Heart left ventricle (tissue), 16 donors: ENCODE results near the gene ZC3HAV1. TPM values are rescaled to one million over a fixed set of nuclear protein-coding genes. Genes with fewer than 3 reads are reported as not detected.

Experiments
- ATAC-seq, 4 donors: fragments of 200-7000 bp; cut with Tn5 transposase; one replicate each; pipeline ENCODE4 v1.9.1; 2020 to 2022; ENCODE audit warnings: moderate library complexity in 4 of 4, mild to moderate bottlenecking in 3 of 4, moderate number of reproducible peaks in 1 of 4
- DNase-seq, 5 donors: peaks; one replicate each; pipeline ENCODE4 v3.0.0-alpha.2; 2020
- H3K27ac ChIP-seq, 12 donors: fragments of 200-600 bp; sonication (generic) in 4 of 12; one replicate each; pipeline versions ENCODE4 v1.5.0 to v1.8.0; 2016 to 2022; ENCODE audit warnings: mild to moderate bottlenecking in 2 of 12
- H3K27me3 ChIP-seq, 9 donors: fragments of 200-600 bp; sonication (generic) in 2 of 9; one replicate each; pipeline versions ENCODE4 v1.5.1 to v1.8.0; 2016 to 2022; ENCODE audit warnings: mild to moderate bottlenecking in 3 of 9
- H3K36me3 ChIP-seq, 9 donors: fragments of 200-600 bp; sonication (generic) in 2 of 9; one replicate each; pipeline versions ENCODE4 v1.5.0 to v1.8.0; 2018 to 2022; ENCODE audit warnings: mild to moderate bottlenecking in 2 of 9
- H3K4me1 ChIP-seq, 12 donors: fragments of 200-600 bp; sonication (generic) in 4 of 12; one replicate each; pipeline versions ENCODE4 v1.5.0 to v1.8.0; 2016 to 2022; ENCODE audit warnings: mild to moderate bottlenecking in 3 of 12
- H3K4me3 ChIP-seq, 12 donors: fragments of 200-600 bp; sonication (generic) in 4 of 12; one replicate each; pipeline versions ENCODE4 v1.5.0 to v1.8.0; 2017 to 2022; ENCODE audit warnings: mild to moderate bottlenecking in 9 of 12, moderate library complexity in 4 of 12
- H3K9me3 ChIP-seq, 12 donors: fragments of 200-600 bp; sonication (generic) in 4 of 12; one replicate each; pipeline versions ENCODE4 v1.5.0 to v1.8.0; 2016 to 2022; ENCODE audit warnings: mild to moderate bottlenecking in 1 of 12
- POLR2A ChIP-seq, 2 donors: fragments of 450-650 bp; IDR thresholded peaks; one replicate each; pipeline ENCODE4 v1.6.1; 2017; ENCODE audit warnings: antibody characterized with exemption in 2 of 2, mild to moderate bottlenecking in 2 of 2, moderate library complexity in 2 of 2
- WGBS, 4 donors: extraction: QIAGEN DNeasy Blood & Tissue Kit in 2 of 4; methylation state at CpG; one replicate each; pipeline versions ENCODE4 v1.1.5 to v1.1.7; 2013 to 2018; 5-methylcytosine and 5-hydroxymethylcytosine counted together
- intact Hi-C, 10 donors: fragments of 100-400 bp; cut with DNase I; formaldehyde crosslinking; loops; one replicate each; pipeline versions ENCODE4 v1.11.1 to v1.14.2; 2022
- polyA plus RNA-seq, 2 donors: library from polyadenylated mRNA; stranded (reverse); fragments of 200-250 nt; gene quantifications; one replicate each; pipeline ENCODE4 v1.2.3, GENCODE V29; 2013
- total RNA-seq, 9 donors: library from RNA; depleted of rRNA in 2 of 9; stranded (reverse); fragments of >200 nt in 2 of 9; fragmentation: NEBNext Ultra II Directional in 3 of 9; extraction: Animal tissue kit (Norgen Biotek cat#: 25700) in 3 of 9; gene quantifications; one replicate each; pipeline versions ENCODE4 v1.1.0 to v1.2.4, GENCODE V29; 2016 to 2023
- TF ChIP-seq, protein P1 (sequence below), 12 donors: fragments of 200-600 bp; sonication (generic) in 4 of 12; IDR thresholded peaks; one replicate each; pipeline versions ENCODE4 v1.5.0 to v1.8.0; 2018 to 2022; ENCODE audit warnings: antibody characterized with exemption in 12 of 12, mild to moderate bottlenecking in 5 of 12
- donor health status: ischemic (EF 13 %, LVEDD 7.1; RV severe dilation, severe dysfunction).
- donor health status: healthy with polysubstance abuse.
- donor health status: DM: no; HTN: yes; CAD: no.
- donor health status: DM: no; HTN: no; CAD: no.
- donor health status: ischemic (EF 25% LVEDD 6.9; RV normal size, moderate dysfunction).
- donor health status: ischemic (EF 25% LVEDD 5.7; RV mildly dilated, moderate dysfunction).
- donor health status: healthy.
- donor health status: DM: yes; HTN: yes; CAD: no.
- donor health status: ischemic (EF 35%, LVEDD 5.7; RV mildly dilated, moderate dysfunction).
- donor health status: nonischemic (EF 11% LVEDD 7.7; RV severe dilation, severe dysfunction).
- donor health status: DM: yes; HTN: yes; CAD: no.
- donor health status: PGD.
- donor health status: ischemic (EF 29% LVEDD 5.4; RV normal size, mild dysfunction).
- donor health status: nonischemic (EF 23%, LVEDD 6.1; RV moderate dilation, normal function).

The ZC3HAV1 gene
- total and polyA plus RNA-seq, 11 donors, result 2.8 to 31.9 (median 7.1) TPM

DNA sequence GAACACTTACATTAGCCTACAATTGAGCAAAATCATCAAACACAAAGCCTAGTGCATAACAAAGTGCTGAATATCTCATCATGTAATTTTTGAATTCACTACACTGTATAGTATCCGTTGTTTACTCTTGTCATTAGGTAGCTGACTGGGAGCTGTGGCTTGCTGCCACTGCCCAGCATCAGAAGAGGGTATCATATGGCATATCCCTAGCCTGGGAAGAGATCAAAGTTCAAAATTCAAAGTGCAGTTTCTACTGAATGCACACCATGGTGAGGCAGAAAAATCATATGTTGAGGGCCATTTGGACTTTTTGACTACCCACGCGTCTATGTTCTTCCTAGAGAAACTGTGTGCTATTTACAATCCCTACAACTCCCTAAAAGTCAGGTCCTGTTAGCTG is 7.5 kb upstream of the ZC3HAV1 start:
- Histone ChIP-seq H3K4me1 (peaks cover 0 to 18% (median 0%) of the 10 kb centered on the region in 12 donors), H3K27ac (no peak overlapping the region), H3K36me3 (no peaks in the 10 kb centered on the region), H3K27me3 (peaks cover 0 to 15% (median 0%) of the 10 kb centered on the region in 9 donors), H3K4me3 (no peak overlapping the region), H3K9me3 (peaks cover 0 to 2% (median 0%) of the 10 kb centered on the region in 12 donors)
- ATAC-seq (no peak), DNase-seq (no peak)
- intact Hi-C loops, result no loop called here
- TF ChIP-seq, protein P1, sequence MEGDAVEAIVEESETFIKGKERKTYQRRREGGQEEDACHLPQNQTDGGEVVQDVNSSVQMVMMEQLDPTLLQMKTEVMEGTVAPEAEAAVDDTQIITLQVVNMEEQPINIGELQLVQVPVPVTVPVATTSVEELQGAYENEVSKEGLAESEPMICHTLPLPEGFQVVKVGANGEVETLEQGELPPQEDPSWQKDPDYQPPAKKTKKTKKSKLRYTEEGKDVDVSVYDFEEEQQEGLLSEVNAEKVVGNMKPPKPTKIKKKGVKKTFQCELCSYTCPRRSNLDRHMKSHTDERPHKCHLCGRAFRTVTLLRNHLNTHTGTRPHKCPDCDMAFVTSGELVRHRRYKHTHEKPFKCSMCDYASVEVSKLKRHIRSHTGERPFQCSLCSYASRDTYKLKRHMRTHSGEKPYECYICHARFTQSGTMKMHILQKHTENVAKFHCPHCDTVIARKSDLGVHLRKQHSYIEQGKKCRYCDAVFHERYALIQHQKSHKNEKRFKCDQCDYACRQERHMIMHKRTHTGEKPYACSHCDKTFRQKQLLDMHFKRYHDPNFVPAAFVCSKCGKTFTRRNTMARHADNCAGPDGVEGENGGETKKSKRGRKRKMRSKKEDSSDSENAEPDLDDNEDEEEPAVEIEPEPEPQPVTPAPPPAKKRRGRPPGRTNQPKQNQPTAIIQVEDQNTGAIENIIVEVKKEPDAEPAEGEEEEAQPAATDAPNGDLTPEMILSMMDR (IDR thresholded peaks at IDR 0.05), result no peak
- TF ChIP-seq POLR2A (IDR thresholded peaks at IDR 0.05), result no peak
- WGBS, 4 donors, result 93 to 97% (median 94%) methylated on average over 3 of the region's 3 CpGs

DNA sequence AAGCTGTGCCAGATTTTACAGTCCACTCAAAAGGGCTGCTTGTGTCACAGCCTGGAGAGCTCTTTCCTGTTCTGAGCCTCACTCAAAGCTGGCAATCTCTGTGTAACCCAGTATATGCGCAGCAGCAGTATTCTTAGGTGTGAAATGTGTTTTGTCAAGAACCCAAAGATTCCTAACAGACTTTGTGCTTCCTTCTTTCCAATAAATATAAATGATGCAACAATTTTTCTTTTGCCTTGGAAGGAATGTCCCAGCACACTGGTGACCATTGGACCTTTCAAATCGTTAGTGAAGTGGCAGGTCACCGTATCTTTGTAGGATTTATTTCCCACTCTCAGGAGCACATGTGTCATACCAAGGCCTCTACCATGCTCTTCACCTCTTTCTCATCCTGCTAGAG is 5.6 kb upstream of the ZC3HAV1 start:
- no peak for DNase-seq

DNA sequence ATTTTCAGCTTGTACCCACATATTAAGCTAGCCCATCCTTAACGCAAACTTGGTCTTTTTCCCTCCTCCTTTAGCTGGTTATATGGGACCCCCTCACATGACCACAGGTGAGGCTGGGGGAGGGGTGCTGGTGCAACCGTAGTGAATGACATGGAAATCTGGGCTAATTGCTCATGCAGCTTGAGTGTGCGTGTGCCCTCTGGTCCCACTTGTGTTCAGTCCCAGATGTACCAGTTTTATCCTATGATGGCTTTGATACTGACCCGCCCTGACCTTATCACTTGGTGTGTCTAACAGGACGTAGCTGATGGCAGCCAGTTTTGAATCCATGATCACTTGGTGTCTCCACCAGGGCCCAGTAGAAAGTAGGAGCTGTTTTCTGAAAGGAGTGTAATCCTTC is 5.1 kb upstream of the ZC3HAV1 start:
- H3K27ac ChIP-seq, result no peak overlapping the region
- 71 to 92% (median 82%) methylated on average over 5 of the region's 5 CpGs for WGBS, 4 donors
- intact Hi-C loops, result no loop called here
- H3K36me3 ChIP-seq, result no peaks in the 10 kb centered on the region
- H3K4me1 ChIP-seq, result peaks cover 0 to 39% (median 0%) of the 10 kb centered on the region in 12 donors
- peaks cover 0 to 3% (median 0%) of the 10 kb centered on the region in 12 donors for H3K9me3 ChIP-seq
- peaks cover 0 to 15% (median 0%) of the 10 kb centered on the region in 9 donors for H3K27me3 ChIP-seq
- ATAC-seq (no peak), DNase-seq (no peak)
- TF ChIP-seq POLR2A (IDR thresholded peaks at IDR 0.05), result no peak
- TF ChIP-seq, protein P1 (IDR thresholded peaks at IDR 0.05), result no peak
- H3K4me3 ChIP-seq, result no peak overlapping the region

More for the DNA sequence above, 5.6 kb upstream of the ZC3HAV1 start:
- TF ChIP-seq, protein P1 (IDR thresholded peaks at IDR 0.05), result no peak
- no peak for TF ChIP-seq POLR2A (IDR thresholded peaks at IDR 0.05)
- Histone ChIP-seq H3K36me3 (no peaks in the 10 kb centered on the region), H3K4me1 (peaks cover 0 to 36% (median 0%) of the 10 kb centered on the region in 12 donors), H3K9me3 (peaks cover 0 to 3% (median 0%) of the 10 kb centered on the region in 12 donors), H3K4me3 (no peak overlapping the region), H3K27me3 (peaks cover 0 to 15% (median 0%) of the 10 kb centered on the region in 9 donors), H3K27ac (no peak overlapping the region)
- no peak for ATAC-seq
- intact Hi-C loops, result no loop called here
- 94 to 97% (median 96%) methylated on average over 3 of the region's 3 CpGs for WGBS, 4 donors

DNA sequence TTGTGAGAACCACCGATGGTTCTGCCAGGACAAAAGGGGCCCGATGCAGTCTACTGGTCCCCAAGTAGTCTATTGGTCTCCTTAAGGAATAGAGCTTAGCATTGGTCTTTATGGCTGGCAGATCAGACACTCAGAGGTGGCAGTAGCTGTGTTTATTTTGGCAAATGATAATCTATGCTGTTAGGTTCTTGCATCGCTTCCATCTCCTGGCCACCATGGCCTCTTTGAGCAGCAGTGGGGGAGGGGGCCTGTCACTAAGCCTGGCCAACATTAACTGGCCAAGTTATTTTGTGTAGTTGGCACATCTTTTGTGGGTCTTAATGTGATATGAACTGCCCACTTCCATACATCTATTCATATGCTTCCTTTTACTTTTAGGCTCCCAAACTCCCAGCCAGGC is 4.5 kb upstream of the ZC3HAV1 start:
- 89 to 100% (median 92%) methylated on average over 3 of the region's 3 CpGs for WGBS, 4 donors
- TF ChIP-seq POLR2A (IDR thresholded peaks at IDR 0.05), result no peak
- TF ChIP-seq, protein P1 (IDR thresholded peaks at IDR 0.05), result no peak
- no peak overlapping the region for H3K27ac ChIP-seq
- H3K4me3 ChIP-seq, result no peak overlapping the region
- no peak for DNase-seq
- peaks cover 0 to 33% (median 0%) of the 10 kb centered on the region in 12 donors for H3K4me1 ChIP-seq
- intact Hi-C loops, result no loop called here
- peaks cover 0 to 10% (median 0%) of the 10 kb centered on the region in 9 donors for H3K27me3 ChIP-seq
- no peak for ATAC-seq
- H3K36me3 ChIP-seq, result peaks cover 0 to under 1% (median 0%) of the 10 kb centered on the region in 9 donors
- H3K9me3 ChIP-seq, result peaks cover 0 to 3% (median 0%) of the 10 kb centered on the region in 12 donors
